NCI-H1105 (cell line): ENCODE results near the gene LRRIQ1.
"Not testable (repeated sequence)": the region's sequence is repeated elsewhere in the genome, so short reads cannot be mapped to it uniquely, and the experiment has no call there.

Experiments used
- DNase-seq: peaks from one replicate; lab custom pipeline; 2025; lab: John Stamatoyannopoulos, UW

LRRIQ1 gene, protein sequence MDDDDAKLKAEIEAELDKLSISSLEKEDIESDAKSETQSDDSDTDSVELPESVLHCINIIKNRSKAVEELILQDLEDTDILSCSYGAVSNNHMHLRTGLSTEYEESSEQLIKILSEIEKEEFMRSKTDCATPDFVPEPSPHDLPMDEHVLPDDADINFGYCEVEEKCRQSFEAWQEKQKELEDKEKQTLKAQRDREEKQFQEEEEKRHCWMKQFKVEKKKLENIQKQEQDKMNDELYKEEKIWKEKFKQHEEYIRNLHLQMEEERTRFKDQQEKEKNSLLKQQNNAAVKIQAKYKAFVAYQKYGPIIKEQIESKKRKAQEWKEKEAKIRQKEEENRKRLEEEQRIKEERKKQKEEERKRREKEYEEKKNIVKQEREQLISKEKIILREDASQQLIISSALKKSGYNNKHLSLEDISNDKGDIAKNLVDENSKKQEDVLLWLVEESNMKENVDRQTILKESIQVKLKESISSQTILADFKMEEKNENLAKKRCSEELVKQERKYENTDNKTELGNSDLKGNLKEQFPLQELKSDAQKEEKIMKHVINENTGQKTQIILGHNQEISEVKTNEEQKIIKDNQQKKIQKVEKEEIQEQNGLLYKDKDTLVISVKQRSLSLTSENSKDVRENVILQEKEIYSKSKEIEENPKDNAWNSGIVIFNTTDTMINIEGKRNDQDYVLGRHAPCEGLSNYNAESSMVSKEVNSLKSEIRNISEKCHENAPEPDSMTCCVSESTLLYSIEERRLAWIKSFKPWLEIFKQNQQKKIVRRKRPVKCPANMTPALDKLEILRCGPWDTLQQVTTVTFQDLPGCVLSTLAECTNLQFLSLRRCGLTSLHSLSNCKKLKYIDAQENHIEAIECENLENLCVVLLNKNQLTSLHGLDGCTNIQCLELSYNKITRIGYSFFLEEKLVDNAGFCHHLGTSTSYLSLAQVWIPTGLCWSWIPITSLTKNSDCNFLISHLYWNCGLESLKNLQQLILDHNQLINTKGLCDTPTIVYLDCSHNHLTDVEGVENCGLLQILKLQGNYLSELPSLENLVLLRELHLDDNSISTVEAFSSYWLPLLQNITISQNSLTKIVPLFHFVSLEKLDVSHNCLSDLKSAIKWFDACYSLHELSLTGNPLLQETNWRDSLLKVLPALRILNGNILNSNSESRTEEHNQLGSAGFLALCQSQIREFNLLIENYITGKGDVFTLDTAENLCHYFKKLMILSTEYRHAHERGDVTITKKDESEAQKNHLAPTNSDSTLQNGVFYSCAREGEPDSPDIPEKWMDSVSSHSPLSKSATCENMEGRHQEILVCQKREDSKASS (N-terminal part only)

DNA sequence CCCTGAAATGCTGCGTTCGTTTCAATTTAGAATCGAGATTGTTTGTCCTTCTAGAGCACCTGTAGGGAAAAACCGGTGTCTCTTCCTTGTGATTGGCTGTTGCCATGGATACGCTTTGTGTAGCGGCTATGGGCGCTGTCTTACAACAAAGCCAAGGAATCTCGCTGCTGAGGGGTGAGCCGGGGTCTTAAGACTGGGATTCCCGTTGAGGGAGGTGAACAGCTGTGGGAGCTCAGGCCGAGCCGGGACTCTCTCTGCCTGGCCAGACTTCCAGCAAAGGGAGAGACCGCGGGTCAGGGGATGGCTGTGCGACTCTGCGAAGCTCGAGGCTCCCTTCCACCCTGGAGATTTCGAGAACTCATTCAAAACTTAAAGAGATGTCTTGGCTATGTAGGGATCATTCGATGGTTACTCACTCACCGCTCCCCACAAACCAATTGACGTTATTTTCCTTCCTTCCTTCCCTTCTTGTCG lies at the start of gene LRRIQ1, which contains the start of gene TSPAN19:
TSS of gene LRRIQ1 (plus strand) at position 118 of the 474 bp plus-strand sequence. CDS start 1,826 bp downstream, outside the sequence.
TSS of gene TSPAN19 (minus strand) at position 44 of the 474 bp plus-strand sequence. CDS start 6,331 bp downstream, outside the sequence.
- DNase-seq: peak; percentile 95

DNA sequence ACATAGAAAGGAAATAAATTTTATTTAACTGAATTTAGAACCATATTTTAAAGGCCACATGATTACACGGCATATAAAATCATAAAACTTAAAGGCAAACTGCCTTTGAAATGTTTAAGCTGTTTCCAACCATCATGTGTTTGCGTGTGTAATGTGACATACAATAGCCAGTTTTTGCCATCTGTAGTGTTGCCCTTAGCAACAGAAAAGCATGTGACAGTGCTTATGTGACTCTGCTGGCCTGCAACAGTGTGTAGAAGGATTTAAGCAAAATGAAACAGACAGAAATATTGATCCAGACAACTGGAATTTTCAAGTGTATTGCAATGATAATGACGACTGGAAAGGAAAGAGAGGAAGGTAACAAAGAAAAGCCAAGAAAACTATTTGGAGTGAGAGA lies 49.6 kb upstream of the LRRIQ1 start:
- DNase-seq: no peak

DNA sequence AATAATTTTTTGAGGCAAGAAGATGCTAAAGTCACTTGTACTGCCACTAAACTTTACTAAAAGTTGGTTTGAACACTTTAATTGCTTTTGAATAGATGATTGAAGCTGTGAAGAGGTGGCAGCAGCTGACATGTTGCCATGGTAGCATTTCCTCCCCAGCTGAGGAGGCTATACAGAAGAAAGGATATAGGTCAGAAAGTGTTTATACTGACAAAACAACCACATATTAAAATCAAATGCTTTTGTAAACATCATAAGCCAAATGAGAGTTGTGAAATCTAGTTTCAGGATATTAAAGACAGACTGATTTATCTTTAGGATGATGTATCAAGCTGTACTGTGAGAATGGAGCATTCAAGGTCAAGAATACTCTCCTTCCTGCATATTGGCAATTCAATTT lies 41.7 kb upstream of the LRRIQ1 start:
- DNase-seq: peak; percentile 17

DNA sequence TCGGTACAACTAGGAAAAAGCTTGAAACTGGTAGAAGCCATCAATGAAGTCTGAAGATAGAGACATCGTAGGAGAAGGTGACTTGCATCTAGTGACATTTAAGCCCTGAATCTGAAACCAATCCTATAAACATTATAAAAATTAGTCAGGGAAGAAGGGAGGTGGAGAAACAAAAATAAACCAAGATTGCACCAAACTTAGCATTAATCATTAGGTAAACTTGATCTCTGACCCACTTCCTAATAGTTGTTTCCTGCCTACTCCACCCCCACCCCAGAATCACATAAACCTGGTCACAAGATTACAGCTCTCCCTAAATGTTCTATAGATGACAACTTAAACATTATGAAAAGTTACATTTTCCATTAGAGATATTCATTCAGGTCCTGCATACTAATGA lies 40.5 kb upstream of the LRRIQ1 start:
- no peak for DNase-seq

DNA sequence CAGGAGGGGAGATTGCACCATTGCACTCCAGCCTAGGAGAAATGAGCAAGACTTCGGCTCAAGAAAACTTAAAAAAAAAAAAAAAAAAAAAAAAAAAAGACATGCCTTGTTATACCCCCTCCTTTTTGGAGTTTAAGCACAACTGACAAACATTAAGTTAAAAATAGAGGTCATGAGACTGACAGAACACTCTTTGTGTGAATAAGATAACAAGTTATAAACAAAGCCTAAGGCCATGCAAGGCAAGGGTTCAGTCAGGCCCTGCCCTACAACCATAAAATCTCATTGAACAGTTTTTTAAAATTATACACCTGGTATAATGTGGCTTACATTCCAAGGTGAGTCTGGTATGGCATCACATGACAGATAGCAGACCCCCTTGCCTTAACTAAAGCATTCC lies 39.4 kb upstream of the LRRIQ1 start:
- no peak for DNase-seq

DNA sequence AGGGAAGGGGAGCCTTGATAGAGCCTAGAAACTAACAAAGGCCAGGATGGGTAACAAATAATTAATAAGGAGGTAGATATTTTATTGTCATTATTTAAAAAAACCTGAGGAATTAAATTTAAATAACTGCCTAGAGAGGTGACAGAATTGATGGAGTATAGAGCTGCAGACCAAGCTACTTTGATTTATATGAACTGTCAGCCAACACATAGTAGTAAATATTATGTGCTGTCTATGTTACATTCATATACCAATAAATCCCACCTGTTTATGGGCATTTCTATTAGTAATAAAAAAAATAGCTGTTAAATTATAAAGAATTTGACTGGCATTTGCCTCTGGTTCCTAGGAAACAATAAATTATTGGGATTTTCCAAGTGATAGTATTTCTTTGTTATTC lies 37.8 kb upstream of the LRRIQ1 start:
- no peak for DNase-seq

DNA sequence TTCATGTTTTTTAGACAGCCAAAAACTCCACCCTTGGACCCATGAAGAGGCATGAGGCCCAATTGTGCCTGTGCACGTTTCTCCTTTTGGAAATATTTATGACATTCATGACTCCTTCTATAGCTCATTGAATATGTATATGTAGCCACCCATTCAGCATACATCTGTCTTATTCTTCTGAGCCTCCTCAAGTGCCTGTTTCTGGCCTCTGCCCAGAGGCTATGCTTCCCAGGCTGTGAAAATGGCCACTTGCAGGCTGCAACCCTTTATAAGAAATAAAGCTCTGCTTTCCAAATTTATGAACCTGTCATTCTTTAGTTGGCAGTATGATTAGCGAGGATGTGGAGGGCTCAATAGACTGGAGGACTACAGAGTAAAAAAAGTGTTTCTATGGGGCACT lies 35.4 kb upstream of the LRRIQ1 start:
- no peak for DNase-seq

DNA sequence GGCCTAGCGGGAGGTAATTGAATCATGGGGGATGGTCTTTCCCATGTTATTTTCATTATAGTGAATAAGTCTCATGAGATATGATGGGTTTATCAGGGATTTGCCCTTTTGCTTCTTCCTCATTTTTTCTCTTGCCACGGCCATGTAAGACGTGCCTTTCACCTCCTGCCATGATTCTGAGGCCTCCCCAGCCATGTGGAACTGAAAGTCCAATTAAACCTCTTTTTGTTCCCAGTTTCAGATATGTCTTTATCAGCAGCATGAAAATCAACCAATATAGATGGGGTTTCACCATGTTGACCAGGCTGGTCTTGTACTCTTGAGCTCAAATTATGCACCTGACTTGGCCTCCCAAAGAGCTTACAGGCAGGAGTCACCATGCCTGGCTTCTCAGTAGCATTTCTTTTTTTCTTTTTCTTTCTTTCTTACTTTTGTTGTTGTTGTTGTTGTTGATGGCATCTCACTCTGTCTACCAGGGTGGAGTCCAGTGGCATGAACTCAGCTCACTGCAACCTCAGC lies 33.3 kb upstream of the LRRIQ1 start:
- DNase-seq: no peak

DNA sequence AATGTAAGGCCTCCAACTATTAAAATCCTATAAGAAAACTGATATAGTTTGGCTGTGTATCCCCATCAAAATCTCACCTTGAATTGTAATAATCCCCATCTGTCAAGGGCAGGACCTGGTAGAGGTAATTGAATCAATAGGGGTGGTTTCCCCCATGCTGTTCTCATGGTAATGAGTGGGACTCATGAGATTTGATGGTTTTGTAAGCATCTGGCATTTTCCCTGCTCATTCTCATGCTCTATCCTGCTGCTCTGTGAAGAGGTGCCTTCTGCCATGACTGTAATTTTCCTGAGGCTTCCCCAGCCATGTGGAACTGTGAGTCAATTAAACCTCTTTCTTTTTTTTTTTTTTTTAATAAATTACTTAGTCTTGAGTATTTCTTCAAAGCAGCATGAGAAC lies 31.9 kb upstream of the LRRIQ1 start:
- no peak for DNase-seq

DNA sequence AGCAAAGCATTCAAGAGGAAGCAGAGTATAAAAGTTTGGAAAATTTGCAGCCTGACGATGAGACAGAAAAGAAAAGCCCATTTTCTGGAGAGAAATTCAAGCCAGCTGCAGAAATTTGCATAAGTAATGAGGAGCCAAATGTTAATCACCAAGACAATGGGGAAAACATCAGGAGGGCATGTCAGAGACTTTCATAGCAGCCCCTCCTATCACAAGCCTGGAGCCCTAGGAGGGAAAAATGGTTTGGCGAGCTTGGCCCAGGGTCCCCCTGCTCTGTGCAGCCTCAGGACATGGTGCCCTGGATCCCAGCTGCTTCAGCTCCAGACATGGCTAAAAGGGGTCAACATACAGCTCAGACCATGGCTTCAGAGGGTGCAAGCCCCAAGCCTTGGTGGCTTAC lies 31.1 kb upstream of the LRRIQ1 start:
- DNase-seq: not testable (repeated sequence)

DNA sequence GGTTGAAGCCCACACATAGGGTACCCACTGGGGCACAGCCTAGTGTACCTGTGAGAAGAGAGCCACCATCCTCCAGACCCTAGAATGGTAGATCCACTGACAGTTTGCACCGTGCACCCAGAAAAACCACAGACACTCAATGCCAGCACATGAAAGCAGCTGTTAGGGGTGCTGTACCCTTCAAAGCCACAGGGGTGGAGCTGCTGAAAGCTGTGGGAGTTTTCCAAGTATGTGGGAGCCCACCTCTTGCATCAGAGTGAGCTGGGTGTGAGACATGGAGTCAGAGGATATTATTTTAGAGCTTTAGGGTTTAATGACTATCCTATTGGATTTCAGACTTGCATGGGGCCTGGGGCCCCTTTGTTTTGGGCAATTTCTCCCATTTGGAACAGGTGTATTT lies 30.5 kb upstream of the LRRIQ1 start:
- no peak for DNase-seq

DNA sequence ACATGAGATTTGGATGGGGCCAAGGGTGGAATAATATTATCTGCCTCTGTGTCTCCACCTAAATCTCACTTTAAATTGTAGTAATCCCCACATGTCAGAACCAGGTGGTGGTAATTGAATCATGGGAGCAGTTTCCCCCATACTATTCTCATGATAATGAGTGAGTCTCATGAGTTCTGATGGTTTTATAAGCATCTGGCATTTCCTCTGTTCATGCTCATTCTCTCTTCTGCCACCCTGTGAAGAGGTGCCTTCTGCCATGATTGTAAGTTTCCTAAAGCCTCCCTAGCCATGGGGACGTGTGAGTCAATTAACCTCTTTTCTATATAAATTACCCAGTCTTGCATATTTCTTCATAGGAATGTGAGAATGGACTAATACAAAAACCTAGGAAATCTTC lies 29.9 kb upstream of the LRRIQ1 start:
- DNase-seq: no peak

DNA sequence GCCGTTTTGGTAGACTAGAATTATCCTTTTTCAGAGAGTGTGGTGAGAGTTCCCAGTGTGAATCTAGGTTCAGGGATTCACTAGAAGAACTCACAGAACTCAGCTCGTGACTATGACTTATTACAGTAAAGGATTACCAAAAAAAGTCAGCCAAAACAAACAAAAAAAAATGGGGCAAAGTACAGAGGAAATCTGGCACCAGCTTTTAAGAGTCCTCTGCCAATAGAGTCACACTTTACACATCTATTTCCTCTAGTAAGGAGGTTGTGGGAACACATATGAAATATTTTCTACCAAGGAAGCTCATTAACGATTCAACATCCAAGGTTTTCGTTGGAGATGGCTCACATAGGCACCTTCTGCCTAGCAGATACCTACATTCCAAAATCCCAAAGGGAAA lies 28.3 kb upstream of the LRRIQ1 start:
- no peak for DNase-seq

DNA sequence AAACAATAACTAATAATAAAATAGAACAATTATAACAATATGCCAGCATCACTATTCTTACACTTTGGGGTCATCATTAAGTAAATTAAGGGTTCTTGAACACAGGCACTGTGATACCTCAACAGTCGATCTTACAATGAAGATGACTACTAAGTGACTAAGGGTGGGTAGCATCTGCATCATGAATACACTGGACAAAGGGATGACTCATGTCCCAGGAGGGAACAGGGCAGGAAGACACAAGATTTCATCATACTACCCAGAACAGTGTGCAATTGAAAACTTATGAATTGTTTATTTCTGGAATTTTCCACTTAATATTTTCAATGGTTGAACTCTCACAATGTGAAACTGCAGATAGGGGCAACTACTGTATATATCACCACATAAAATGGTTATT lies 19.7 kb upstream of the LRRIQ1 start:
- no peak for DNase-seq

DNA sequence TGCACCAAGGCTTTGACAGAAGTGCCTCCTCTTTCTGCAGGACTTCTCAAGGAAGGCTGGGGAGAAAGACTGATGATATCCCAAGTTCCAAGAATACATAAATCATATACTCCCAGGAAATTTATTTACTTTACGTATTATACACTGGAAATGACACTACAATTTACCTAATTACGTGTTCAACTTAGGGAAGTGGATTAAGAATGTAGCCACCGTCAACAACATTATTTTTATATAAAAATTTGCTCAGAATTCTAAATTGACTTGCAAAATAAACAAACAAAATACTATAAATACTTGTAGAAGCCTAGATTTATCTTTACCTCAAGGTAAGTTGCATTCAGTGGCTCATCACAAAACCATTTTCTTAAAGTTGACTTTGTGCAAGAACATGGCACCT lies 19.0 kb upstream of the LRRIQ1 start:
- DNase-seq: no peak

DNA sequence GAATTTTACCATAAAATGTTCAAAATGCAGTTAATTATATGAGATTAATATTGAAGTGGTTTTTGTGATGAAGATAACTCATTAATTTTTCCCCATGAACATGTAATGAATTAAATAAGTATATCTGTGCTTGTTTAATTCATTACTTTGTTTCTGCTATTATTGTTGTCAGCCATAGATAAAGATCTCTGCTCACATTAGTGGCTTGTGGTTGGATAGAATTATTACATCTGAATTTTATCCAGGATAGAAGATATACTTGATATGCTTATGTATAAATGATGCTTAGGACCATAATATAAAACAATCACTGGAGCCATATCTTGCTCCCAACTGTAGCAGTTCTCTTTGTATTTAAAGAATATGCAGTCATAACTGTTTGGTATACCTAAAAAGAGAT lies 18.5 kb upstream of the LRRIQ1 start:
- no peak for DNase-seq

DNA sequence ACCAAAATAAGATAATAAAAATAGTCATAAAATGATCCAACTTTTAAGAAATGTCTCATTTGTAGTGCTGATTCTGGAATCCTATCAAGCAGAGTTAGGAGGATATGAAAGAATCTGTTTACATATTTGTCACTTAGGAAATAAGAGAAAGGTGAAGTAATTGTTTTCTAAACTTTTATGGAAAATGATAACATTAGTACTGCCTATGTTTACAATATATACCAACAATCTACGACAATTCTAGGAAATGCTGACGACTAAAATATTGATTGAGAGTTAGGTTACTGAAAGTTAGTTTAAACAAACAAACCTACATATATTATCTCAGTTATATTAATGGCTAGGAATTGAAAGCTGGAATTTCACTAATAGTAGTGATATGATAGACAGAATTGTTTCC lies 18.1 kb upstream of the LRRIQ1 start:
- DNase-seq: no peak

DNA sequence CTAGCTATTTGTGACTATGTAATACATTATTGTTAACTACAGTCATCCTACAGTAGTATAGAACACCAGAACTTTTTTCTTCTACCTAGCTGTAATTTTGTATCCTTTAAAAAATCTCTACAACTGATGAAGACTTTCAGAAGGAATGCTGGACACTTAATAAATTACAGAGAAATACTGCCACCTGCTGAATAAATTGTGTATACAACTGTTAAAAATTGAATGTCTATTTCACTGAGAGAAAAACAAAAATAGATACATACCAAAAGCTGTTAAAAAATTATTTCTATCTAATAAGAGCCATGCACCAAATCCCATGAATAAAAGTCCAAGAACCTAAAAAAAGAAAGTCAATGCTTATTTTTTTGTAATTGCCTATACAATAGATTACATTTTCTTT lies 6.7 kb upstream of the LRRIQ1 start:
- DNase-seq: peak; percentile 35

DNA sequence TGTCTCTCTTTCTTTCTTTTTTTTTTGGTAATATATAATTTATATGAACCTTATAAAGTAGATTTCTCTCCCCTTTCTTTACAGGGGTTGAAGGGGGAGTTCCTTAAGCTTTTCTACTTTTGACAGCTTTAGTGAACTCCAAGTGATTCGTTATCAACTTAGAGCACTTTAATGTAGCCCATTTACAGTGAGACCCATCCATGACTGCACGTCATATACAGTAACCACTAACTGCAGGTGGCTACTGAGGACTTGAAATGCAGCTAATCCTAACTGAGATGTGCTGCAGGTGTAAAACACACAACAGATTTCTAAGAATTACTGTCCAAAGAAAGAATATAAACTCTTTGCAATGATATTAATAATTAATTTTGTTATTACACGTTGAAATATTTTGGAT lies 582 bp downstream of the LRRIQ1 start:
- DNase-seq: peak; percentile 33

DNA sequence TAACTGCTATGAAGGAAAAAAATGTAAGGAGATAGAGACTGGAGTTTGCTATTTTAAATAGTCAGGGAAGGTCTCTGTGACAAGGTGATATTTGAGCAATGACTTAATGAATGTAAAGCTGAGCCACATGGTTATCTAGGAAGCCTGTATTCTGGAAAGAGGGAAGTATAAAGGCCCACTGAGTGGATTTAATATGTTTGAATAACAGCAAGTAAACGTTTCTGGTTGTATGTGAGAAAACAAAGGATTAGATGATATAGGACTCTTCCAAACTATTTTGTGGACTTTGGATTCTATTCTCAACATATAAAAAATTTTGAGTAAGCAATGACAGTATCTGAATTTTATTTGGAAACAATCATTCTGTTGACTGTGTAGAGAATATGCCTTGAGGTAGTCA lies 5.2 kb downstream of the LRRIQ1 start:
- no peak for DNase-seq

DNA sequence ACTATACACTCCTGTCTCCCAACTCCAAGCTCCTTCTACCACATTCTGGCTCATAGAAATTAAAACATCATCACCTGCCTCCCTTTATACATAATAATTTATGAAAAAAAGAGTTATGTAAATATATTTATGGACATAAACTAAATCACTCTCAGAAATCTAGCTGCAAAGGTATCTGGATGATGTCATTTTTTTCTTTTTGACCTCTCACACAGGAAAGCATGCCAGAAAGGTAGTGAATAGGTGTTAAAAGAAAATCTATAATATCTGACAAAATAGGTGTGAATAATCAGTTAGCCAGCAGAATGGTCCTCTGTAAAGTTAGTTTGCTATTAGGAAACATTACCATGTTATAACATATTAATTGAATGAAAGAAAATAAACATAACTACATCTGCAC lies 7.7 kb downstream of the LRRIQ1 start:
- DNase-seq: no peak
